ENCODE results near the gene ROCK2.

Gene ROCK2

GRCh38 chr2:11344342-11344955 is at the start of gene ROCK2:
ROCK2 (minus strand) TSS chr2:11344636; CDS start chr2:11344136, 500 bp downstream.
- no peak for FAIRE-seq

GRCh38 chr2:11393711-11394236 is 49.3 kb upstream of the ROCK2 start:
- FAIRE-seq: no peak

- FAIRE-seq: no peak
Measured at GRCh38 chr2:11391942-11392266, 47.5 kb upstream of the ROCK2 start.

- no peak for FAIRE-seq
Measured at GRCh38 chr2:11390399-11390658, 45.9 kb upstream of the ROCK2 start.

- no peak for FAIRE-seq
Measured at GRCh38 chr2:11389551-11390398, 45.3 kb upstream of the ROCK2 start.

- no peak for FAIRE-seq
Measured at GRCh38 chr2:11389052-11389420, 44.6 kb upstream of the ROCK2 start.

- FAIRE-seq: no peak
Measured at GRCh38 chr2:11388262-11389051, 44.0 kb upstream of the ROCK2 start.

- no peak for FAIRE-seq
Measured at GRCh38 chr2:11387843-11388242, 43.4 kb upstream of the ROCK2 start.

- no peak for FAIRE-seq
Measured at GRCh38 chr2:11387100-11387390, 42.6 kb upstream of the ROCK2 start.

GRCh38 chr2:11385847-11386246 is 41.4 kb upstream of the ROCK2 start:
- no peak for FAIRE-seq

- no peak for FAIRE-seq
Measured at GRCh38 chr2:11385216-11385615, 40.8 kb upstream of the ROCK2 start.

- FAIRE-seq: no peak
Measured at GRCh38 chr2:11379558-11379957, 35.1 kb upstream of the ROCK2 start.

GRCh38 chr2:11377928-11378545 is 33.6 kb upstream of the ROCK2 start:
- no peak for FAIRE-seq

- no peak for FAIRE-seq
Measured at GRCh38 chr2:11376071-11376470, 31.6 kb upstream of the ROCK2 start.

- FAIRE-seq: no peak
Measured at GRCh38 chr2:11375689-11376027, 31.2 kb upstream of the ROCK2 start.

- no peak for FAIRE-seq
Measured at GRCh38 chr2:11375025-11375688, 30.7 kb upstream of the ROCK2 start.

GRCh38 chr2:11373096-11373495 is 28.7 kb upstream of the ROCK2 start:
- no peak for FAIRE-seq

GRCh38 chr2:11371092-11371937 is 26.9 kb upstream of the ROCK2 start:
- FAIRE-seq: no peak

- FAIRE-seq: no peak
Measured at GRCh38 chr2:11370377-11371091, 26.1 kb upstream of the ROCK2 start.

- no peak for FAIRE-seq
Measured at GRCh38 chr2:11368059-11368572, 23.7 kb upstream of the ROCK2 start.

GRCh38 chr2:11367170-11367730 is 22.8 kb upstream of the ROCK2 start:
- FAIRE-seq: no peak

Data from TTC549 (cell line).